Kidney capillary endothelial cell (primary cell): Measurements from ENCODE around the gene EIF3K.
"Not testable (repeated sequence)": the region's sequence is repeated elsewhere in the genome, so short reads cannot be mapped to it uniquely, and the experiment has no call there.

Source experiments
- DNase-seq: peaks from one replicate; pipeline ENCODE4 v3.0.0-alpha.2; 2018; ENCODE audit warnings: low spot score

Gene EIF3K, protein sequence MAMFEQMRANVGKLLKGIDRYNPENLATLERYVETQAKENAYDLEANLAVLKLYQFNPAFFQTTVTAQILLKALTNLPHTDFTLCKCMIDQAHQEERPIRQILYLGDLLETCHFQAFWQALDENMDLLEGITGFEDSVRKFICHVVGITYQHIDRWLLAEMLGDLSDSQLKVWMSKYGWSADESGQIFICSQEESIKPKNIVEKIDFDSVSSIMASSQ

DNA sequence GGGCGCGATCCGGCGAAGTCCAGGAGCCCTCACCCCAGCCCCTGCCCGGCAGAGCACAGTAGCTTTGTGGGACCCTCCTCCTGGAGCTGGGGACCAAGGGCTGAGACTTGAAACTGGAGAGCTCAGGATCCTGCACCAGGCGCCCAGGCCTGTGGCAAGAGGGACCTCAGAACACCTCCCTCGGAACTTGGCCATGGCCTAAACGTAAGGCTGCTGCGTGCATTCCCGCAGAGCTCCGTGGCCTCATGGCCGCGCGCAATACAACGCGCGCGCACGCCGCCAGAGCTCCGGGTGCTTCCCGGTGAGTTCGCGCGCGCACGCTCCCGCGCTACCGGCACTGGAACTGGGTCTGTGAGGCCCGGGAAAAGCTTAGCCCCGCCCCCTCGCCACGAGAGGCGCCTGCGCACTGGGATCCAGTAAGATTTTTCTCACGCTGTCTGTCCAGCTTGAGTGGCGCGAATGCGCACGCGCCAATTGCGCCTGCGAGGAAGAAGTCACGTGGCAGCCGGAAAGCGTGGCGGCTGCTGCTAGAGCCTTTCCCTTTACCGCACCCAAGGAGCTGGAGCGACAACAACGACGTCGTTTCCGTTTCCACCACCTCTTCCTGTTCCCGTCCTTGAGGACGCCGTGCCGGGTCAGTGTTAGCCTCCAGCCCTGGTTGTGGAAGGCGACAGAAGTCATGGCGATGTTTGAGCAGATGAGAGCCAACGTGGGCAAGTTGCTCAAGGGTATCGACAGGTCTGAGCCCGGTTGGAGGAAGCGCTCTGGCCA is at the start of gene EIF3K:
EIF3K (plus strand) TSS at position 599 of the 771 bp plus-strand sequence; CDS start at position 680, 81 bp downstream.
- peak; percentile 99 for DNase-seq

DNA sequence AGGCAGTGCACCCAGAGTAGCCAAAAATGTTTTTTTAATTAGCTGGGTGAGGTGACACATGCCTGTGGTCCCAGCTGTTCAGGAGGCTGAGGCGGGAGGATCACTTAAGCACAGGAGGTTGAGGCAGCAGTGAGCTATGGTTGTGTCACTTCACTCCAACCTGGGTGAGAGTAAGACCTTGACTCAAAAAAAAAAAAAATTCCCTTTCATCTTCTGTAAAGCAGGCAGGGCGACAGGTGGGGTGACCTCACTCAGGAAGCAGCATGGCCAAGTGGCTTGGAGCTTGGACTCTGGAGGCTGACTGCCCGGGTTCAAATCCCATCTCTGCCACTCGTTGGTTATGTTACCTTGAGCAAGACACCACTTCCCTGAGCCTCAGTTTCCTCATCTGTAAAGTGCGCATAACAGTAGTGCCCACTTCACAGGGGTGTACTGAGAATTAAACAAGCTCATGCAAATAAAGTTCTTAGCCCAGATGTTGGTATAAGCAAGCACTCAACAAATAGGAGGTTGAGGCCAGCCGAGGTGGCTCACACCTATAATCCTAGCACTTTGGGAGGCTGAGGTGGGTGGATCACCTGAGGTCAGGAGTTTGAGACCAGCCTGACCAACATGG is 49.5 kb upstream of the EIF3K start:
- DNase-seq = no peak

DNA sequence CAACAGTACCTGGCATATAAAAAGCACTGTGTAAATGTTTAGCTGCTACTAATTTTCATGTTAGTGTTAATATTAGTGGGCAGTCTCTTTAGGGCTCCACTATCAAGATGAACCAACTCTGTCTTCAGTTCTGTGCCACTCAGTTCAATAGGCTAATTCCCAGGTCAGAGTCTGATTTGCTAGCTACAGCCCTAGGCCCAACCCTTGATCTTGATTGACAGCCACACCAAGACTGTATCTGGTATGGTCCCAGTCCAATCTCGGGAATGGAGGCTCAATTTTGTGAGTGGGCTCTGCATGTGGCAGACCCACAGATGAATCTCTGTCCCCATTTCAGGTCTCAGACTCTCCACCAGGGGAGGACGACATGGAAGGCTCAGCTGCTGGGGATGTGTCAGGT is 47.3 kb upstream of the EIF3K start:
- DNase-seq = no peak

DNA sequence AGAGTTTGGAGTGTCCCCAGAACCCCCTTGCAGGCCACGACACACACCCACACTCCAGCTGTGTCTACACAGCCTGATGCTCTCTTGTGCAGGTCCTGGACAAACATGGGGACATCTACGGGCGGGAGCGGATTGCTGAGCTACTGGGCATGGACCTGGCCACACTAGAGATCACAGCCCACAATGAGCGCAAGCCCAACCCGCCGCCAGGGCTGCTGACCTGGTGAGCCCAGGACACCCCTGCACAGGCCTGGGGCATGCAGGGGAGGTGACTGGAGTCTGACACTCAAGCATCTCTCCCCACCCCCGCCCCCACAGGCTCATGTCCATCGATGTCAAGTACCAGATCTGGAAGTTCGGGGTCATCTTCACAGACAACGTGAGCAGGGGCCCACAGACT is 41.2 kb upstream of the EIF3K start:
- DNase-seq = no peak

DNA sequence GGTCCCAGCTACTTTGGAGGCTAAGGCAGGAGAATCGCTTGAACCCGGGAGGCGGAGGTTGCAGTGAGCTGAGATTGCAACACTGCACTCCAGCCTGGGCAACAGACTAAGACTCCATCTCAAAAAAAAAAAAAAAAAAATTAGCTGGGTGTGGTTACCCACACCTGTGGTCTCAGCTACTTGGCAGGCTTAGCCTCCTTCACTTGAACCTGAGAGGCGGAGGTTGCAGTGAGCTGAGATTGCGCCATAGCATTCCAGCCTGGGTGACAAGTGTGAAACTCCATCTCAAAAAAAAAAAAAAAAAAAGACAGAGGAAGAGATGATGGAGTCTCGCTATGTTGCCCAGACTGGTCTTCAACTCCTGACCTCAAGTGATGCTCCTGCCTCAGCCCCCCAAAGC is 39.7 kb upstream of the EIF3K start:
- not testable (repeated sequence) for DNase-seq

DNA sequence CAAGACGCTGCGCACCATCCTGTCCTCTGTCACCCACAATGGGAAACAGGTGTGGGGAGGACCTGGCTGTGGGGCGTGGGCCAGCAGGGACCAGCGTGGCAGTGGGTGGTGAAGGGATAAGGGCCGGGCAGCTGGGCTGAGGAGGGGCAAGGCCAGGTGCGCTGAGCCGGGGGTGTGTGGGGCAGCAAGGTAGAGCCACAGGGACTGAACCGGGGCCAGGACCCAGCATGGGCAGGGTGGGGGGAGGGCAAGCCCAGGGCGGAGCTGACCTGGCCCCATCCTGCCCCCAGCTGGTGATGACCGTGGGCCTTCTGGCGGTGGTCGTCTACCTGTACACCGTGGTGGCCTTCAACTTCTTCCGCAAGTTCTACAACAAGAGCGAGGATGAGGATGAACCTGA is 38.9 kb upstream of the EIF3K start:
- no peak for DNase-seq

DNA sequence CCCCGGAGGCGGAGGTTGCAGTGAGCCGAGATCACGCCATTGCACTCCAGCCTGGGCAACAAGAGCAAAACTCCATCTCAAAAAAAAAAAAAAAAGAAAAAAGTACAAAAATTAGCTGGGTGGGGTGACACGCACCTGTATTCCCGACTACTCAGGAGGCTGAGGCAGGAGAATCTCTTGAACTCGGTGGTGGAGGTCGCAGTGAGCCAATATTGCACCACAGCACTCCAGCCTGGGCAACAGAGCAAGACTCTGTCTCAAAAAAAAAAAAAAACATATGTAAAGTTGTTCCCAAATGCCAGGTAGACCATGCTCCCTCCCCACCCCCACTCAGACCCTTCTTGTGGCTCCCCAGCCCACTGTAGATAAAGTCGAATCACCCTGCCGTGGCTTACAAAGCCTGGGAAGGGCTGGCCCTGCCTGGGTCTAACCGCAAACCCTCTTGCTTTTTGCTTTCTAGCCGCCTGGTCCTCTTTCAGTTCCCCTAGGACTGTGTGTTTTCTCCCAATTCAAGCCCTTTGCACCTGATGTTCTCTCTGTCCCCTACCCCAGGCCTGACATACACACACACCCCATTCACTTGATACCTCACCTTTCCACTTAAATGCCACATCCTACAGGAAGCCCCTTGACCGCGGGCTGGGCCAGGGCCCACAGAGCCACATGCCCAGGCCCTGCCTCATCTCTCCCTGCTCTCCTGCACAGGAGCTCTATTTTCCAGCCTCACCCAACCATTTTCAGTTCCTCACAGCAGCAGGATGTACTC is 35.6 kb upstream of the EIF3K start:
- no peak for DNase-seq

DNA sequence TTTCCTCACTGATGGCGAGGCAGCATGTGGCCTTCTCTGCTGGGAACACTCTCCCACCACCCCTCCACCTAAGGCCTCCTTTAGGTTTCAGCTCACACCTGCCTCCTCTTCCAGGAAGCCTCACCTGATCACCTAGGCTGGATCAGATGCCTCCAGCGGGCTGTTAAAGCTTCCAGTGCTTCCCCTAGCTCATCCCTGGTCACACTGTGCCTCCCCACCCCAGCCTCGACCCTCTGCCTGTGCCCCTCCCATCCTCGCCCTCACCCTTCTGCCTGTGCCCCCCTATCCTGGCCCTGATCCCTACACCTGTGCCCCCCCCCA is 35.0 kb upstream of the EIF3K start:
- no peak for DNase-seq

DNA sequence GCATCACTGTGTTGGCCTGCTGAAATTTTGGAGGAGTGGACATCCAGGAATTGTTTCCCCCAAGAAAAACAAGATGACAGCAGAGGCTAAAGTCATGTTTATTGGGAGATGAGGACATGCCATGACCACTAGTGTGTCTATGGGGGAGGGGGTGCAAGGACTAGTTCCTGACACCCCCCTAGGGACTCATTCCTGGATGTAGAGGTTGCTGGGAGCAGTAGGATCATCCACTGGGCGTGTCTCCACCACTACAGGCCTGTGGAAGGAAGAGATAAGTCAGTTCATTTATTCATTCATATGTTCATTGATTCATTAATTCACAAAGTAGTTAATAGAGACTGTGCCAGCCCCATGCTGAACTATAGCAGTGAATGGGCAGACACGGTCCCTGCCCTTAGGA is 31.4 kb upstream of the EIF3K start:
- no peak for DNase-seq

DNA sequence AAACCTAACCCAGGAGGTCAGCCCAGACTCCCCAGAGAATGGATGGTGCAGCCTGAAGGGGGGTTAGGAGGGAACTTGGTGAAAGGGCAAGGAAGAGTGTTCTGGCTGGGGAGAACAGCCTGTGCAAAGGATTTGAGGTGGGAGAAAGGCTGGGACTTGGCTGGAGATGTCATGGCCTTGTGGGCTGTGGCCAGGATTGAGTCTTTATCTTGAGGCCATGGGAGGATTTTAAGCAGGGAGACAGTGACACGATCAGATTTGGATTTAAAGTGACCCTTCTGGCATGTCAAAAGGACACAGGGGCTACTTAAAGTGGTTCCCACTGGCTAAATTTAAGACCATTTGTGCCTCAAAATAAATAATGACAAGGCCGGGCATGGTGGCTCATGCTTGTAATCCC is 30.9 kb upstream of the EIF3K start:
- no peak for DNase-seq

DNA sequence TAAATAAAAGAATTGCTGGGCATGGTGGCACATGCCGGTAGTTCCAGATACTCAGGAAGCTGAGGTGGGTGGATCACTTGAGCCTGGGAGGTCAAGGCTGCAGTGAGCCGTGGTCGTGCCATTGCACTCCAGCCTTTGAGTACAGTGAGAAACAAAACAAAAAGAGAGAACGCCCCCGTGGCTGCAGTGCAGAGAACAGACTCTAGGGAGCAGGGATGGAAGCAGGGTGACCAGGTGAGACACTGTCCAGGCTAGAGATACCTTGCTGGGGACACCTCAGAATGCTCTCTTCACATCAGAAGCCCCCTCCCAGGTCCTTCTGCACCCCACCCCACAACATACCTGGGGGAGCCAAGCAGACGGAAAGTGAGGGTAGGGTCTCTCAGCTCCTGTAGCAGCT is 26.0 kb upstream of the EIF3K start:
- DNase-seq = no peak

DNA sequence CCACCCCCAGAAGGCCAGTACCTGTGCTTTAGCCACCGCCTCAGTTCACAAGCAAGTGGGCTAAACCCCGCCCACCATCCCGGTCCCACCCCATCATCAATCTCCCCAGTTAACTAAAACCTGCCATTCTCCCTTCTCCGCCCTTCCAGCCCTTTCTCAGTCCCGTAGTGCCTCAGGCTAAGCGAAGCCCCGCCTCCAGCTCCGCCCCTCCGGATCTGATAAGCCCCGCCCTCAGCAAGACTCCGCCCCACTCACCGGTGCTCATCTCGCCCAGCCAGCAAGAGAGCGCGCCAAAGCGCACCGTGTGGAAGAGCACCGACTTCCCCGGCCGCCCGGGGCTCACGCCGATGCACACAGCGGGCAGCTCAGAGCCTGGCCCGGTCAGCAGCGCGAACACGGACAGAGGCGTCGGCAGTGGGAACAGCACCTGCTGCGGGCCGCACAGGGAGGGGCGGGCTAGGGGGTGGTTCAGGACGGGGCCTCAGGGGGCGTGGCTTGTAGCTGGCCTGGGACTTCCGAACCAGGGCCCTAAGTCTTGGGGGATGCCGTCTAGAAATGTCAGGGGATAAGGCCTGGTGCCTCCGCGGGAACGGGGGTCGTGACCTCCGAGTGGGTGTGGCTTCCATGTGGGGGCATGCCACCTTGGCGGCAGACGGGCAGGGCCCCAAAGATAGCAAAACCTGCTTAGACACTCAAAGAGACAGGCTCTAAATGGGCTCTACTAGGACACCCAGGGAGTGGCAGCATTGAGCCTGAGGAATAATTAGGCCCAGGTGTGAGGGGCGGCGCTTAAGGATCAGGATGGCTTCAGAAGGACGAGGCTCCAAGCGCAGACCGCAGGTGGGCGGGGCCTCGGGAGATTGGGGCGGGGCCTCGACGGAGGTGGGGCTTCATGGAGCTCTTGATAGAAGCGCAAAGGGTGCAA is 22.7 kb upstream of the EIF3K start:
- DNase-seq = no peak

DNA sequence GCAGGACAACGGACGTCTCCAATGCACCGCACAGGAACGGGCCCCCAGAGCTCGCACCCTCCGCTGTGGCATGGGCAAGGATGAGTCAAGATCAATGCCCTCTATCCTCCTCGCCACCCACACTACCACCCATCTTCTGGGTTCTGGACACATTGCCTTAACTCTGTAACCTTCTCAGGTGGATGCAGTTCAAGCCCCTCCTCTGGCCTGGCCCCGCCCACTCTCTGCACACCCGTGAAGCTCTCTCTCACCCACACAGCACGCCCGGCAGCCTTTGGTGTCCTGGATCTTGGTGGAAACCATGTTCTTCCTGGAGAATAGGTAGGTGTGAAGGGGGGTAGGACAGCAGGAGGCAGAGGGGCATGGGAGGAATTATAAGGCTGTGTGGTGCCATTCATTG is 21.9 kb upstream of the EIF3K start:
- no peak for DNase-seq

DNA sequence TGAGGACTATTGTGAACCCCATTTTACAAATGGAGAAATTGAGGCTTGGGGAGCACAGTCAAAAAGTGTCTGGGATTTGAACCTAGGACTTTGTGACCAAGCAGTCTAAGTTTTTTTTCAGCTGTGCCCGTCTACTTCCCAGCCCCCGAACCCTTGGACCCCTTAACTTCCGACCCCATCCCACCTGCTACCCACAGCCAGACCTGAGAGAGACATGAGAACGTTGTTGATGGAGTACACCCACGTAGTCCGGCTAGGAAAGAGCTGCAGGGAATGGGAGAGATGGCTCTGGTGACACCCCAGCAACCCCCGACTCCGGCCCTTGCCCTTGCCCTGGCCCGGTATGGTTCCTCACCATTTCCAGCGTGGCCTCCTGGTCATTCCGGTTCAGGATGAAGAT is 19.3 kb upstream of the EIF3K start:
- DNase-seq = no peak

DNA sequence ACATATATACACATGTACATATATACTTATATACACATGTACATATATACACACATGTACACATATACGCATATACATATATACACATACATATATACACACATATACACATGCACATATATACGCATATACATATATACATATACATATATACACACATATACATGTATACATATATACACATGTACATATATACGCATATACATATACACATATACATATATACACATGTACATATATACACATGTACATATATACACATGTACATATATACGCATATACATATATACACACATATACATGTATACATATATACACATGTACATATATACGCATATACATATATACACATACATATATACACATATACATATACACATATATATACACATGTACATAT is 16.1 kb upstream of the EIF3K start:
- DNase-seq = not testable (repeated sequence)

DNA sequence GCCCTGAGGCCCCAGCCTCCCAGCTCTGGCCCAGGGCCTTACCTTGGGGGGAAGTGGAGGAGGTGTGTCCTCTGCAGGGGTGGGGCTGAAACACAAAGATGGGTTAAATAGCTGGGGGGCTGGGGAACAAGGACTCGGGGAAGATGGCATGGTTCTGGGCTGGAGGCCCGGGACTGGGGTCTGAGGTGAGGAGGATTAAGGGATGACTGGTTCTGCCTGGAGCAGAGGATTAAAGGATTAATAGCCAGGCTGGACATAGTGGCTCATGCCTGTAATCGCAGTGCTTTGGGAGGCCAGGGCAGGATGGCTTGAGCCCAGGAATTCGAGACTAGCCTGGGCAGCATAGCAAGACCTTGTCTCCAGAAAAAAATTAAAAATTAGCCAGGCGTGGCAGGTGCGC is 12.9 kb upstream of the EIF3K start:
- no peak for DNase-seq

DNA sequence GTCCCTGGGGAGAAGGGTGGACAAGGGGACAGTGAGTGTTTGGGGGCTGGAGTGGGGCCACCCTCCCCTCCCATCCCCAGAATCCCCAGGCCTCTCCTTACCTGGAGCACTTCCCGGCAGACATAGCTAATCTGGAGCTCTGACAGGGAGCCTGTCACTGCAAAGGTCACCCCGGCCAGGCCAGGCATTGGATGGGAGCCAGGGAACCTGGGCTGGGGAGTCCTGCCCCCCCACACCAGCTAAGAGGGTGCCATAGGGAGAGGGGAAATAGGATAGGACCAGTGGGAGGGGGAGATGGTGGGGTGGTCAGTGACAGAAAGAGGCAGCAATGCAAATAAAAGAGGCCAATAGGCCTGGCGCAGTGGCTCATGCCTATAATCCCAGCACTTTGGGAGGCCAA is 4.7 kb upstream of the EIF3K start:
- DNase-seq = no peak

DNA sequence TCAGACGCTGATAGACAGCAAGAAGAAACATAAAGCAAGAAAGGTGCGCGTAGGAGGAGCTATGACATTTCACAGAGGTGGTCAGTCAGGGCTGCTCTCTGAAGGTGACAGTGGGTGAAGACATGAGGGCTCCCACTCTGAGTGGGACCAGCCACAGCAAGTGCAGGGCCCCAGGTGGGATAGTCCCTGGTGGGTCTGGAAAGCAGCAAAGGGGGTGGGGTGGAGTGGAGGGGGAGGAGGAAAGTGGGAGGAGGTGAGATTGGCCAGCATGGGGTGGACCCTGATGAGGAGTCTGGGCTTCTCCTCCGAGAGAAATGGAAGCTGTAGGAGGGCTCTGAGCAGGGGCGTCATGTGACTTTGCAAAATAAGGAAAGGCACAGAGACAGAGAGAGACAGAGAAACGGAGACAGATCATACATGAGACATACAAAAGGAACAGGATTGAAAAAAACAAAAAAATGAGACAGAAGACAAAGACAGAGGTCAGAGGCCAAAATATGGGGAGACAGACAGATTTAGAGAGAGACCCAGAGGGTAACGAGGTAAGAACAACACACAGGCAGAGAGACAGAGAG is 3.9 kb upstream of the EIF3K start:
- no peak for DNase-seq

DNA sequence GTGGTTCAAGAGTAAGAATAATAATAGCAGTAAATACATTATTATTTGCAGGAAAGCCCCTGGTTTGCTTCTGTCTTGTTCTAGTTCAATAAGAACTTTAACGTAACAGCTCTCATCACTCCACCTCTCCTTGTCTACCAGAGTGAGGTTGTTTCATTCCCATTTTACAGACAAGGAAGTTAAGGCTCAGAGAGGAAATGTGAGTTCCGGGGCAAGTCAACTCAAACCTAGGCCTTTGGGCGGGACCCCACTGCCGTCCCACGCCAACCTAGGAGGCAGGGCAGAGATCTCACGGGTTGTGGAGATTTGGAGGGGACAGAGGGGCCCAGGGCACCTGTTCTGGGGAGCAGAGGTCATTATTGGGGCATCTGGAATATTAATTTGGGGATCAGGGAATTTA is 2.7 kb upstream of the EIF3K start:
- no peak for DNase-seq

DNA sequence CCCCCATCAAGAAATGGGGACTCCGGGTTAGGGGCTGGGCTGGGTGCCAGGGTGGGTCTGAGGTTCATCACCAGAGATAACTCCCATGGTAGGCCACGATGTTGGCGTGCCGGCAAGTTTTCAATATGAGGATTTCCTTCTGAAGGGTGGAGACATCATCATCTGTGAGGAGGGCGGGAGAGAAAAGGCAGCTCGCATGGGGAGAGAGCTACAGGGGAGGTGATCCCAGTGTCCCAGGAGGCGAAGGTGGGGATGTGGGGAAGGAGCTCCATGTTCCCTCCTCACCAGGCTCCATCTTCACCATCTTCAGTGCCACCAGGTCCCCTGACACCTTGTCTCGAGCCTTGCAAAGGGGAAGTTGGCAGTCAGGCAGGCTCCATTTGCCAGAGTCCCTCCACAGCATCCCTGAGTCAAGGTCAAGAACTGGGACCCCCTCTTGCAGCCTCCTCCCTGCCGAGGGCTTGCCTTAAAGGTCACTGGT is 1.7 kb upstream of the EIF3K start:
- no peak for DNase-seq
